NT2/D1 (cell line): ENCODE results near the gene PRDX1.
"Not testable (repeated sequence)": the region's sequence is repeated elsewhere in the genome, so short reads cannot be mapped to it uniquely, and the experiment has no call there.

Experiments used
- YY1 ChIP-seq: IDR thresholded peaks from 2 replicates; pipeline ENCODE4 v1.6.1; 2011; ENCODE audit not compliant: insufficient read length, insufficient read depth
- ZNF274 ChIP-seq: IDR thresholded peaks from 2 replicates; pipeline ENCODE4 v1.6.1; 2011; ENCODE audit warnings: mild to moderate bottlenecking, low read depth, low read length

DNA sequence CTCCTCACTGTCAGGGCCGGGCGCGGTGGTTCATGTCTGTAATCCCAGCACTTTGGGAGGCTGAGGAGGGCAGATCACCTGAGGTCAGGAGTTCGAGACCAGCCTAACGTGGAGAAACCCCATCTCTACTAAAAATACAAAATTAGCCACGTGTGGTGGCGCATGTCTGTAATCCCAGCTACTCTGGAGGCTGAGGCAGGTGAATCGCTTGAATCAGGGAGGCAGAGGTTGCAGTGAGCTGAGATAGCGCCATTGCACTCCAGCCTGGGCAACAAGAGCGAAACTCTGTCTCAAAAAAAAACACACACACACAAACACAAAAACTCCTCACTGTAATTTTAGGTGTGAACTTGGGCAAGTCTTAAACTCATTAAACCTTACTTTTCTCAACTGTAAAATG is 2.3 kb upstream of the PRDX1 start:
- not testable (repeated sequence) for TF ChIP-seq YY1, ZNF274
